ENCODE data around the gene GMPS.

- TF ChIP-seq EP300 (IDR thresholded peaks at IDR 0.05) = no peak
- TF ChIP-seq CTCF (IDR thresholded peaks at IDR 0.05) = no peak
Measured at GRCh38 chr3:155921486-155921885, 51.0 kb downstream of the GMPS start.
